IPS DF 6.9 (cell line): ENCODE data around the gene CRACR2B.
A peak's percentile ranks its signal among the peaks of the same experiment; 100 is the strongest.

Experiments used
- DNase-seq: peaks from one replicate; pipeline ENCODE4 v3.0.0-alpha.2; 2013; ENCODE audit warnings: low read depth, low spot score
- H3K27ac ChIP-seq: one replicate; pipeline ENCODE4 v1.5.1; 2013; ENCODE audit warnings: low read length, control low read depth
- H3K27me3 ChIP-seq: 2 replicates; pipeline ENCODE4 v1.6.1; 2013; ENCODE audit warnings: mild to moderate bottlenecking, low read length; ENCODE audit not compliant: control insufficient read depth, insufficient read depth
- H3K36me3 ChIP-seq: 2 replicates; pipeline ENCODE4 v1.6.1; 2013; ENCODE audit warnings: low read length; ENCODE audit not compliant: control insufficient read depth, insufficient read depth
- H3K4me1 ChIP-seq: 2 replicates; pipeline ENCODE4 v1.6.1; 2013; ENCODE audit warnings: low read length; ENCODE audit not compliant: control insufficient read depth, insufficient read depth
- H3K4me3 ChIP-seq: 2 replicates; pipeline ENCODE4 v1.5.1; 2013; ENCODE audit warnings: mild to moderate bottlenecking, low read length
- H3K9me3 ChIP-seq: 2 replicates; pipeline ENCODE4 v1.6.1; 2013; ENCODE audit warnings: low read length, inconsistent platforms; ENCODE audit not compliant: control insufficient read depth, insufficient read depth
- WGBS: extraction: QIAGEN DNeasy Blood & Tissue Kit; methylation state at CpG from one replicate; pipeline ENCODE4 v1.1.7; 2013; ENCODE audit warnings: mixed read lengths, missing lambda C conversion rate; ENCODE audit not compliant: insufficient read length, insufficient coverage; 5-methylcytosine and 5-hydroxymethylcytosine counted together

The CRACR2B gene

GRCh38 chr11:849104-849824, 21.5 kb downstream of the CRACR2B start:
- Histone ChIP-seq H3K27ac (no peak overlapping the region), H3K27me3 (no peaks in the 10 kb centered on the region), H3K9me3 (no peaks in the 10 kb centered on the region), H3K4me3 (peak overlapping the region; percentile 30; the same call in 1 of the 2 replicates), H3K4me1 (peaks cover 16% of the 10 kb centered on the region), H3K36me3 (no peaks in the 10 kb centered on the region; the same call in 1 of the 2 replicates)
- DNase-seq, result no peak
- WGBS, result no CpG with 5 or more reads among the region's 71 CpGs

GRCh38 chr11:849951-850774, 22.4 kb downstream of the CRACR2B start:
- Histone ChIP-seq H3K27ac (no peak overlapping the region), H3K27me3 (no peaks in the 10 kb centered on the region), H3K4me3 (peak overlapping the region; percentile 57; the same call in 1 of the 2 replicates), H3K36me3 (no peaks in the 10 kb centered on the region; the same call in 1 of the 2 replicates), H3K4me1 (peaks cover 14% of the 10 kb centered on the region), H3K9me3 (no peaks in the 10 kb centered on the region)
- DNase-seq, result no peak
- WGBS, result no CpG with 5 or more reads among the region's 97 CpGs

GRCh38 chr11:850775-851763, 23.4 kb downstream of the CRACR2B start:
- Histone ChIP-seq H3K27ac (no peak overlapping the region), H3K4me1 (peaks cover 8% of the 10 kb centered on the region), H3K36me3 (no peaks in the 10 kb centered on the region; the same call in 1 of the 2 replicates), H3K9me3 (no peaks in the 10 kb centered on the region), H3K27me3 (no peaks in the 10 kb centered on the region), H3K4me3 (peak overlapping the region; percentile 57; the same call in 1 of the 2 replicates)
- WGBS, result no CpG with 5 or more reads among the region's 28 CpGs
- DNase-seq, result no peak

GRCh38 chr11:852762-853161, 25.0 kb downstream of the CRACR2B start:
- no peak for DNase-seq
- Histone ChIP-seq H3K4me1 (peaks cover 11% of the 10 kb centered on the region), H3K27ac (no peak overlapping the region), H3K4me3 (no peak overlapping the region), H3K27me3 (no peaks in the 10 kb centered on the region), H3K9me3 (no peaks in the 10 kb centered on the region), H3K36me3 (no peaks in the 10 kb centered on the region; the same call in 1 of the 2 replicates)
- no CpG with 5 or more reads among the region's 15 CpGs for WGBS

GRCh38 chr11:853682-854448, 26.1 kb downstream of the CRACR2B start:
- Histone ChIP-seq H3K36me3 (no peaks in the 10 kb centered on the region; the same call in 1 of the 2 replicates), H3K27me3 (no peaks in the 10 kb centered on the region), H3K4me3 (no peak overlapping the region), H3K27ac (no peak overlapping the region), H3K4me1 (peaks cover 8% of the 10 kb centered on the region), H3K9me3 (no peaks in the 10 kb centered on the region)
- no CpG with 5 or more reads among the region's 27 CpGs for WGBS
- no peak for DNase-seq

GRCh38 chr11:854601-855329, 27.0 kb downstream of the CRACR2B start:
- Histone ChIP-seq H3K27ac (no peak overlapping the region), H3K4me3 (no peak overlapping the region), H3K9me3 (no peaks in the 10 kb centered on the region), H3K27me3 (no peaks in the 10 kb centered on the region), H3K4me1 (peaks cover 8% of the 10 kb centered on the region), H3K36me3 (no peaks in the 10 kb centered on the region; the same call in 1 of the 2 replicates)
- DNase-seq, result no peak
- WGBS, result no CpG with 5 or more reads among the region's 20 CpGs

- no peaks in the 10 kb centered on the region for H3K9me3 ChIP-seq
- DNase-seq, result no peak
- no peaks in the 10 kb centered on the region for H3K27me3 ChIP-seq
- WGBS, result no CpG with 5 or more reads among the region's 7 CpGs
- no peak overlapping the region for H3K4me3 ChIP-seq
- peaks cover 8% of the 10 kb centered on the region for H3K4me1 ChIP-seq
- no peak overlapping the region for H3K27ac ChIP-seq
- no peaks in the 10 kb centered on the region; the same call in 1 of the 2 replicates for H3K36me3 ChIP-seq
Observed at GRCh38 chr11:855330-855674, 27.6 kb downstream of the CRACR2B start.

- H3K9me3 ChIP-seq, result no peaks in the 10 kb centered on the region
- no peaks in the 10 kb centered on the region for H3K27me3 ChIP-seq
- WGBS, result no CpG with 5 or more reads among the region's 12 CpGs
- H3K36me3 ChIP-seq, result no peaks in the 10 kb centered on the region; the same call in 1 of the 2 replicates
- H3K27ac ChIP-seq, result no peak overlapping the region
- H3K4me1 ChIP-seq, result peaks cover 8% of the 10 kb centered on the region
- DNase-seq, result no peak
- H3K4me3 ChIP-seq, result no peak overlapping the region
Observed at GRCh38 chr11:855796-856195, 28.1 kb downstream of the CRACR2B start.

GRCh38 chr11:856397-856796, 28.7 kb downstream of the CRACR2B start:
- DNase-seq, result no peak
- Histone ChIP-seq H3K9me3 (no peaks in the 10 kb centered on the region), H3K27me3 (no peaks in the 10 kb centered on the region), H3K4me1 (peaks cover 4% of the 10 kb centered on the region), H3K4me3 (no peak overlapping the region), H3K36me3 (no peaks in the 10 kb centered on the region; the same call in 1 of the 2 replicates), H3K27ac (no peak overlapping the region)
- WGBS, result no CpG with 5 or more reads among the region's 8 CpGs
